Glutamatergic neuron (in vitro differentiated cells): ENCODE results near the gene PLPP6. TPM values are rescaled to one million over a fixed set of nuclear protein-coding genes. Genes with fewer than 3 reads are reported as not detected.

Experiments used
- DNase-seq: peaks from one replicate; pipeline ENCODE4 v3.0.0; 2022
- H3K27ac Mint-ChIP-seq: one replicate; pipeline ENCODE4 v1.8.0; 2020; ENCODE audit warnings: mild to moderate bottlenecking, mixed read lengths, inconsistent platforms; ENCODE audit not compliant: unreplicated experiment
- H3K27me3 Mint-ChIP-seq: one replicate; pipeline ENCODE4 v1.8.0; 2020; ENCODE audit warnings: mild to moderate bottlenecking, moderate library complexity, mixed read lengths, inconsistent platforms; ENCODE audit not compliant: unreplicated experiment
- H3K36me3 Mint-ChIP-seq: one replicate; pipeline ENCODE4 v1.8.0; 2020; ENCODE audit warnings: mild to moderate bottlenecking, mixed read lengths, inconsistent platforms; ENCODE audit not compliant: unreplicated experiment
- H3K4me1 Mint-ChIP-seq: one replicate; pipeline ENCODE4 v1.8.0; 2020; ENCODE audit warnings: mild to moderate bottlenecking, low read depth, mixed read lengths, inconsistent platforms; ENCODE audit not compliant: unreplicated experiment
- H3K4me3 Mint-ChIP-seq: one replicate; pipeline ENCODE4 v1.8.0; 2020; ENCODE audit warnings: mild to moderate bottlenecking, mixed read lengths, inconsistent platforms; ENCODE audit not compliant: unreplicated experiment
- H3K9me3 Mint-ChIP-seq: one replicate; pipeline ENCODE4 v1.8.0; 2020; ENCODE audit warnings: mild to moderate bottlenecking, moderate library complexity, mixed read lengths, inconsistent platforms; ENCODE audit not compliant: unreplicated experiment
- long read RNA-seq: library from polyadenylated mRNA; unstranded; transcript quantifications from one replicate; pipeline ENCODE4 v2.0.0, GENCODE V29; 2020; ENCODE audit not compliant: unreplicated experiment
- total RNA-seq: library from RNA; stranded (reverse); fragmentation: NEBNext Ultra II Directional; extraction: Animal tissue kit (Norgen Biotek cat#: 25700); gene quantifications from one replicate; pipeline ENCODE4 v1.2.1, GENCODE V29; 2021; ENCODE audit not compliant: unreplicated experiment
- TF ChIP-seq, protein P1 (sequence below): fragments of 200-600 bp; sonication (generic); IDR thresholded peaks from one replicate; pipeline ENCODE4 v1.5.0; 2021; ENCODE audit not compliant: partially characterized antibody, unreplicated experiment

The PLPP6 gene
- total RNA-seq, result 12.0 TPM
- long read RNA-seq, transcript PLPP6-201 (1 exons, 2,944 nt), result major isoform, 8 of 8 reads
- long read RNA-seq, partial matches to known transcripts, result 0 of 8 reads
- long read RNA-seq, other reads (novel, unspliced or antisense), result 0 of 8 reads

- peak within 1 kb of the TSS; percentile 85 for H3K4me3 Mint-ChIP-seq
These were observed at the start of gene PLPP6 for GRCh38 chr9:4662108-4662988. PLPP6 (plus strand) TSS chr9:4662294; CDS start chr9:4662376, 82 bp downstream.

GRCh38 chr9:4614627-4615026, 47.5 kb upstream of the PLPP6 start:
- Mint-ChIP-seq H3K4me1 (no peaks in the 10 kb centered on the region), H3K27ac (no peak overlapping the region), H3K9me3 (no peaks in the 10 kb centered on the region), H3K27me3 (peaks cover 5% of the 10 kb centered on the region), H3K36me3 (no peaks in the 10 kb centered on the region), H3K4me3 (no peak overlapping the region)
- TF ChIP-seq, protein P1, sequence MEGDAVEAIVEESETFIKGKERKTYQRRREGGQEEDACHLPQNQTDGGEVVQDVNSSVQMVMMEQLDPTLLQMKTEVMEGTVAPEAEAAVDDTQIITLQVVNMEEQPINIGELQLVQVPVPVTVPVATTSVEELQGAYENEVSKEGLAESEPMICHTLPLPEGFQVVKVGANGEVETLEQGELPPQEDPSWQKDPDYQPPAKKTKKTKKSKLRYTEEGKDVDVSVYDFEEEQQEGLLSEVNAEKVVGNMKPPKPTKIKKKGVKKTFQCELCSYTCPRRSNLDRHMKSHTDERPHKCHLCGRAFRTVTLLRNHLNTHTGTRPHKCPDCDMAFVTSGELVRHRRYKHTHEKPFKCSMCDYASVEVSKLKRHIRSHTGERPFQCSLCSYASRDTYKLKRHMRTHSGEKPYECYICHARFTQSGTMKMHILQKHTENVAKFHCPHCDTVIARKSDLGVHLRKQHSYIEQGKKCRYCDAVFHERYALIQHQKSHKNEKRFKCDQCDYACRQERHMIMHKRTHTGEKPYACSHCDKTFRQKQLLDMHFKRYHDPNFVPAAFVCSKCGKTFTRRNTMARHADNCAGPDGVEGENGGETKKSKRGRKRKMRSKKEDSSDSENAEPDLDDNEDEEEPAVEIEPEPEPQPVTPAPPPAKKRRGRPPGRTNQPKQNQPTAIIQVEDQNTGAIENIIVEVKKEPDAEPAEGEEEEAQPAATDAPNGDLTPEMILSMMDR, result no peak
- DNase-seq, result no peak

More at GRCh38 chr9:4662108-4662988, at the start of gene PLPP6:
- DNase-seq, result peak; percentile 89
- Mint-ChIP-seq H3K9me3 (peaks cover 6% of the 10 kb centered on the region), H3K36me3 (no peaks in the 10 kb centered on the region), H3K27me3 (peaks cover 4% of the 10 kb centered on the region), H3K4me1 (peaks cover 19% of the 10 kb centered on the region), H3K27ac (peak within 1 kb of the TSS; percentile 57)
- TF ChIP-seq, protein P1, result peak; percentile 22

DNA sequence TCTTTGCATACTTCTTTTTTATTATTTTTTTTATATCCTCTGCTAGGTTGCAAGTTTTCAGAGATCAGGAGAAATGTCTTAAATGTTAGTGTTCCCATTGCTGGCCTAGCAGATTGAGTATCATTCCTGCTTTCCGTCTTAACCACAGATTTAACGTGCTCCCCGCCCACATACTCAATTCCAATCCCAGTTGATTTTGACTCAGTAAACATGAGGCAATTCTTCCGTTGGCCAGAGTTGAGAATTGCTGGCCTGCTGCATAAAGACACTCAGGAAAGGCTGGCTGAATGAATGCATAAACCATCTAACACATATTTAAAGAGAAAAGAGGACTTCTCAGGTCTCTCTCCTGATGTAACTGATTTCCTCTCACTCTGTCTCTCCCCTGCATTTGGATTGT, 46.8 kb upstream of the PLPP6 start:
- H3K4me1 Mint-ChIP-seq, result no peaks in the 10 kb centered on the region
- TF ChIP-seq, protein P1, result no peak
- H3K4me3 Mint-ChIP-seq, result no peak overlapping the region
- H3K27me3 Mint-ChIP-seq, result peaks cover 5% of the 10 kb centered on the region
- no peaks in the 10 kb centered on the region for H3K36me3 Mint-ChIP-seq
- no peak overlapping the region for H3K27ac Mint-ChIP-seq
- no peak for DNase-seq
- H3K9me3 Mint-ChIP-seq, result no peaks in the 10 kb centered on the region

DNA sequence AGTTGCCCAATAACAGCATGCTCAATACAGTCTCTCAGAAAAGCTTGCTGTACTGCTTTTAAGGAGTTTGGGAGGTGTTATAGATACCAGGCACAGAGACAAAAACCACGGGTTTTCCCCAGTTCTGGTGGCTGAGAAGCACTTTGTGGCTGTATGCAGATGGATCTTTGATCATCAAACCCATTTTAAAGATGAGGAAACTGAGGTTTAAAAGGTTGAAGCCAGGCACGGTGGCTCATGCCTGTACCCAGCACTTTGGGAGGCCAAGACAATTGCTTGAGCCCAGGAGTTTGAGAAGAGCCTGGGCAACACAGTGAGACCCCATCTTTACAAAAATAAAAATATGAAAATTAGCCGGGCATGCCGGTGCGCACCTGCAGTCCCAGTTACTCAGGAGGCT, 46.3 kb upstream of the PLPP6 start:
- TF ChIP-seq, protein P1, result no peak
- Mint-ChIP-seq H3K36me3 (no peaks in the 10 kb centered on the region), H3K27me3 (peaks cover 7% of the 10 kb centered on the region), H3K4me3 (no peak overlapping the region), H3K27ac (no peak overlapping the region), H3K4me1 (no peaks in the 10 kb centered on the region), H3K9me3 (no peaks in the 10 kb centered on the region)
- DNase-seq, result no peak

- TF ChIP-seq, protein P1, result no peak
- Mint-ChIP-seq H3K27me3 (peaks cover 2% of the 10 kb centered on the region), H3K36me3 (no peaks in the 10 kb centered on the region), H3K27ac (no peak overlapping the region), H3K4me3 (no peak overlapping the region), H3K9me3 (no peaks in the 10 kb centered on the region), H3K4me1 (no peaks in the 10 kb centered on the region)
- DNase-seq, result no peak
These were observed 44.3 kb upstream of the PLPP6 start for GRCh38 chr9:4617752-4618151.
